Left lung (tissue), 10 donors: ENCODE measurements around the gene SHISA4. TPM values are rescaled to one million over a fixed set of nuclear protein-coding genes. Genes with fewer than 3 reads are reported as not detected.

Experiments used
- ATAC-seq: fragments of 200-7000 bp; cut with Tn5 transposase; one replicate; pipeline ENCODE4 v1.9.1; 2020; ENCODE audit warnings: moderate library complexity
- DNase-seq, 4 donors: peaks; one replicate each; pipeline ENCODE4 v3.0.0-alpha.2; 2013 to 2020
- H3K27ac ChIP-seq, 2 donors: fragments of 200-600 bp; sonication (generic) in 1 of 2; one replicate each; pipeline versions ENCODE4 v1.5.0 to v1.8.0; 2020 to 2021
- H3K27me3 ChIP-seq, 2 donors: fragments of 200-600 bp; sonication (generic) in 1 of 2; one replicate each; pipeline versions ENCODE4 v1.5.0 to v1.8.0; 2020 to 2021
- H3K36me3 ChIP-seq, 2 donors: fragments of 200-600 bp; sonication (generic) in 1 of 2; one replicate each; pipeline versions ENCODE4 v1.5.0 to v1.8.0; 2020 to 2021
- H3K4me1 ChIP-seq, 2 donors: fragments of 200-600 bp; one replicate each; pipeline ENCODE4 v1.8.0; 2021
- H3K4me3 ChIP-seq, 2 donors: fragments of 200-600 bp; sonication (generic) in 1 of 2; one replicate each; pipeline versions ENCODE4 v1.5.0 to v1.8.0; 2020 to 2021; ENCODE audit warnings: mild to moderate bottlenecking in 1 of 2
- H3K9me3 ChIP-seq, 2 donors: fragments of 200-600 bp; sonication (generic) in 1 of 2; one replicate each; pipeline versions ENCODE4 v1.5.0 to v1.8.0; 2020 to 2021
- intact Hi-C, 2 donors: fragments of 100-400 bp; cut with DNase I; formaldehyde crosslinking; loops; one replicate each; pipeline versions ENCODE4 v1.11.2 to v1.14.2; 2022
- polyA plus RNA-seq, 6 donors: library from polyadenylated mRNA; unstranded; fragments of 120-200 nt; gene quantifications; one replicate each; pipeline ENCODE4 v1.2.1, GENCODE V29; 2013; ENCODE audit not compliant: insufficient read length in 6 of 6
- total RNA-seq, 2 donors: library from RNA; stranded (reverse); fragmentation: NEBNext Ultra II Directional; extraction: Animal tissue kit (Norgen Biotek cat#: 25700); gene quantifications; one replicate each; pipeline ENCODE4 v1.2.1, GENCODE V29; 2021
- TF ChIP-seq, protein P1 (sequence below), 2 donors: fragments of 200-600 bp; sonication (generic) in 1 of 2; IDR thresholded peaks; one replicate each; pipeline versions ENCODE4 v1.5.0 to v1.8.0; 2021; ENCODE audit warnings: antibody characterized with exemption in 2 of 2
- donor health status: DM: no; HTN: yes; CAD: no.
- donor health status: DM: no; HTN: no; CAD: no.

Gene SHISA4
- total and polyA plus RNA-seq, 8 donors = 12.7 to 26.1 (median 19.3) TPM

DNA sequence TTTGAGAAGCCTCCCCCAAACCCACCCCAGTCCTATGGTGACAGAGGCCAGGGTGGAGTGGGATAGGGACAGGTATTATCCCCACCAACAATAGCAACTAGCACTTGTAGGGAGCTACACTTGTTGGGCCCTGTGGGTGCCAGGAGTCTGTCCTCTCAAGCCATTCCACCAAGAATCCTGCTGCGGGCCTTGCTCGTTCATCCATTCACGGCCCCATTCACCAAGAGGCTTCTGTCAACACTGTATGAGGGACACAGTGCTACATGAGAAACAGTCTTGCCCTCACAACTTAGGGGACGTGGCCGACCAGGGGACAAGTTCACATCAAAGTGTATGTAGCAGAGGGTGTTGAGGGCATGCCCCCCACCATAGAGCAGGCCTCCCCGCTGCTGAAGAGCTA, 18.9 kb downstream of the SHISA4 start:
- H3K36me3 ChIP-seq = no peaks in the 10 kb centered on the region
- TF ChIP-seq, protein P1, sequence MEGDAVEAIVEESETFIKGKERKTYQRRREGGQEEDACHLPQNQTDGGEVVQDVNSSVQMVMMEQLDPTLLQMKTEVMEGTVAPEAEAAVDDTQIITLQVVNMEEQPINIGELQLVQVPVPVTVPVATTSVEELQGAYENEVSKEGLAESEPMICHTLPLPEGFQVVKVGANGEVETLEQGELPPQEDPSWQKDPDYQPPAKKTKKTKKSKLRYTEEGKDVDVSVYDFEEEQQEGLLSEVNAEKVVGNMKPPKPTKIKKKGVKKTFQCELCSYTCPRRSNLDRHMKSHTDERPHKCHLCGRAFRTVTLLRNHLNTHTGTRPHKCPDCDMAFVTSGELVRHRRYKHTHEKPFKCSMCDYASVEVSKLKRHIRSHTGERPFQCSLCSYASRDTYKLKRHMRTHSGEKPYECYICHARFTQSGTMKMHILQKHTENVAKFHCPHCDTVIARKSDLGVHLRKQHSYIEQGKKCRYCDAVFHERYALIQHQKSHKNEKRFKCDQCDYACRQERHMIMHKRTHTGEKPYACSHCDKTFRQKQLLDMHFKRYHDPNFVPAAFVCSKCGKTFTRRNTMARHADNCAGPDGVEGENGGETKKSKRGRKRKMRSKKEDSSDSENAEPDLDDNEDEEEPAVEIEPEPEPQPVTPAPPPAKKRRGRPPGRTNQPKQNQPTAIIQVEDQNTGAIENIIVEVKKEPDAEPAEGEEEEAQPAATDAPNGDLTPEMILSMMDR (IDR thresholded peaks at IDR 0.05) = no peak
- DNase-seq (no peak), ATAC-seq (no peak)
- no peaks in the 10 kb centered on the region for H3K4me1 ChIP-seq
- no peak overlapping the region for H3K27ac ChIP-seq
- H3K4me3 ChIP-seq = no peak overlapping the region
- H3K9me3 ChIP-seq = no peaks in the 10 kb centered on the region
- intact Hi-C loops = no loop called here
- H3K27me3 ChIP-seq = no peaks in the 10 kb centered on the region

DNA sequence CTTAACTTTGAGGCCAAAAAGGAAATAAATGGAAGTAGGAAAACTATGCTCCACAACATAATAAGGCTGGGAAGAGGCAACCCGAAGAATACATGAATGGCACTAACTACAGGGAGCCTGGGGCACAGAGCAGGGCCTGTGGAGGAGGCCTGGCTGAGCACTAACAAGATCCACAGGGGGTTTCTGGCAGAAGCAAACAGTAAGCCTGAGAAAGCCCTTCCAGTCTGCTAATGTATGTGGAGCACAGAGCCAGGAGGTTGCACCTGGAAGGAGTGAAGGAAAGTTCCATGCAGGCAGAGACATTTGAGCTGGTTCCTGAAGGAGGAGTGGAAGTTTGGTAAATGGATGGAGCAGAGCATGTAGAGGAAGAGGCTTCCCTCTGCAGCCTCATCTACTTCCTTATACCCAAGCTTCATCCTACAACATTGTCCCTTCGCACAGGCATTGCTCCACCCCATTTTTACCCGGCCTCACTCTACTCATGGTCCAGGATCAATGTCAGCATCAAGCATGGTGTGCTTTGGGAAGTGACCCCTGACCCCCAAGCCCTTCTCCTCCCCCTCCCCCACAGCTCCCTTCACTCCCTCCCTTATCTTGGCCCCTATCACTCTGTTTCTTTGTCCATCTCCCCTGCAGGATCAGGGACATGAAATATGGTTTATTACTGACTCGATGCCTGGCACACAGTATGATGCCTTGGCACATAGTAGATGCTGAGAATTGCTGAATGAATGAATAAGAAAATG, 23.3 kb downstream of the SHISA4 start:
- TF ChIP-seq, protein P1 (IDR thresholded peaks at IDR 0.05) = no peak
- ATAC-seq = no peak
- no peaks in the 10 kb centered on the region for H3K9me3 ChIP-seq
- H3K27me3 ChIP-seq = no peaks in the 10 kb centered on the region
- intact Hi-C loops = no loop called here
- H3K27ac ChIP-seq = no peak overlapping the region
- DNase-seq = no peak
- H3K4me1 ChIP-seq = peaks cover 5% of the 10 kb centered on the region in 2 donors
- H3K4me3 ChIP-seq = no peak overlapping the region
- no peaks in the 10 kb centered on the region for H3K36me3 ChIP-seq

DNA sequence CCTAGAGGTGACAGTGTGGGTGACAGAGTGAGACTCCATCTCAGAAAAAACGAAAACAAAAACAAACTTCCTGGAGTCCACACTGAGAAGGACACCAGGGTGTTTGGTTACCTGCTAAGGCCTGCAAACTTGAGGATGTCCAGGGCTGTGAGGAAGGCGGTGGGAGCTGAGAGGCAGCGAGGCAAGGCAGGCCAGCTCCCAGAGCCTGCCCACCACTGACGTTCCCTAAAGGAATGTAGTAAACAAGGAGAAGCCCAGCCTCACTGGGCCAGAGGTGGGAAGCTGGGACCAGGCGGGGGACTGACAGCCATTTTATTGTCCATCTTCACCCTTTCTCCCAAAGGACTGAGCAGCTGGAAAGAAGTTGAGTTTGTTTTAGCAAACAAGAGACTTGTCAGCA, 24.1 kb downstream of the SHISA4 start:
- intact Hi-C loops = no loop called here
- ATAC-seq (no peak), DNase-seq (no peak)
- no peaks in the 10 kb centered on the region for H3K27me3 ChIP-seq
- no peaks in the 10 kb centered on the region for H3K36me3 ChIP-seq
- no peak overlapping the region for H3K27ac ChIP-seq
- TF ChIP-seq, protein P1 (IDR thresholded peaks at IDR 0.05) = no peak
- peaks cover 7 to 11% of the 10 kb centered on the region in 2 donors for H3K4me1 ChIP-seq
- no peaks in the 10 kb centered on the region for H3K9me3 ChIP-seq
- H3K4me3 ChIP-seq = no peak overlapping the region

DNA sequence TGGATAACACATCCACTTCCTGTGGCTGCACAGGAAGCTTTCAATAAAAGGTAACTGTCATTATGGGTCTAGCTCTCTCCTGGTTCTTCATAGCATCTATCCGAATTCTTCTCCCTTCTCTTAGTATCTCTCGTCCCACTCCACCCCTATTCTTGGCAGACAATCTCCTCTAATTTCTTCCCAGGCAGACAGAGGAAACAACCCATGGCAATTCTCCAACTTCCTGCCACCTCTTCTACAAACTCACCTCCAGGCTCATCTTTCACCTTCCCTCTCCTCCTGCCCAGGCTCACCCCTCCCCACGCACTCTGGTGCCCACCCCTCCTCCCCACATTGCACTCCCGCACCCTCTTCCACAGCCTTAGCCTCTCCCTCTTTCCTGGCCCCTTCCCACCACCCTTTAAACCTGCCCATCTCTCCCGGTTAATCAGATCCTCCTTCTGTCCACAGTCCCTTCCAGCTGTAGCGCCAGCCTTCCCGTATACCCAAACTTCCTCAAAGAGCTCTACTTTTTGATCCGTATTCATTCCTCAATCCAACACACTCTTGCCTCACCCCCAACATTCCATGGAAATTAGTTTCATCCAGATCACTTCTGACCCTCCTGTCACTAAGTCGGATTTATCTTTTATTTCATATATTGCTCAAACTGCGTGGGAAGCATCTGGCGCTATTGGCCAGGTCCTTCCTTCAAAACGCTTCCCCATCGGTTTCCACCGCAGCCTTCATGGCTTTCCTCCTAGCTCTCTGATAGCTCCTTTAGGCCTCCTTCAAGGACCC, 25.9 kb downstream of the SHISA4 start:
- Histone ChIP-seq H3K27ac (no peak overlapping the region), H3K4me3 (no peak overlapping the region), H3K27me3 (no peaks in the 10 kb centered on the region), H3K4me1 (peaks cover 7 to 12% of the 10 kb centered on the region in 2 donors), H3K9me3 (no peaks in the 10 kb centered on the region), H3K36me3 (no peaks in the 10 kb centered on the region)
- intact Hi-C loops = no loop called here
- DNase-seq (no peak), ATAC-seq (no peak)
- TF ChIP-seq, protein P1 (IDR thresholded peaks at IDR 0.05) = no peak

DNA sequence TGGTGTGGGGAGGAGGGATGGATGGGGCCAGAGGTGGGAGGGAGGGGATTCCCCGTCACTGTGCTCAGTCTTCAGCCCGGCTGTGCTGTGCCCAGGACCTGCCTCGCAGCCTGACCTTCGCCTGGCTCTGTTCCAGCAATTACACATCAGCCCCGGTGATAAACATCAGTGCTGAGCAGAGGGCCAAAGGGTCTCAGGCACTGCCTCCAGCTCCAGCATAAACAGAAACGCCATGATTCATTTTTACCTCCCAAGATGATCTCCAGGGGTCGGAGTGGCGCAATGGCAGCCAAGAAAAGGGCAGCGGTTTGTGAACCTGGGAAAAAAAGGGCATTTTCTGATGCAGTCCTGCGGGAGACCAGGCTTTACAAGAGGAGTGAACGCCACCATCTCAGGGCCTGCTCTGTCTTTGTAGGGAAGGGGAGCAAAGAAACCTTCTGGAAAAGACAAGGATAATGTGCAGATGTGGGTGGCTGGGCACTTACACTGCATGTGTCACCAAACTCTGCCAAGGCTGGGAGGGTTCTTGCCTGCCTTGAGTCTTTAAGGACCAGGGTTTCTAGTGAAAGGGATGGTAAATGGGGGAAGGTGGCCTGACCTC, 28.1 kb downstream of the SHISA4 start:
- peaks cover 7 to 12% of the 10 kb centered on the region in 2 donors for H3K4me1 ChIP-seq

More for the DNA sequence above, 28.1 kb downstream of the SHISA4 start:
- intact Hi-C loops = no loop called here
- DNase-seq = peak in 2 of 4 donors; percentile 28 to 69
- Histone ChIP-seq H3K4me3 (no peak overlapping the region), H3K27ac (peak overlapping the region in 1 of 2 donors; percentile 75), H3K36me3 (no peaks in the 10 kb centered on the region), H3K9me3 (peaks cover 0 to under 1% of the 10 kb centered on the region in 2 donors), H3K27me3 (no peaks in the 10 kb centered on the region)
- peak; percentile 72 for ATAC-seq
- TF ChIP-seq, protein P1 (IDR thresholded peaks at IDR 0.05) = no peak
